ENCODE results near the gene GPATCH8.

DNA sequence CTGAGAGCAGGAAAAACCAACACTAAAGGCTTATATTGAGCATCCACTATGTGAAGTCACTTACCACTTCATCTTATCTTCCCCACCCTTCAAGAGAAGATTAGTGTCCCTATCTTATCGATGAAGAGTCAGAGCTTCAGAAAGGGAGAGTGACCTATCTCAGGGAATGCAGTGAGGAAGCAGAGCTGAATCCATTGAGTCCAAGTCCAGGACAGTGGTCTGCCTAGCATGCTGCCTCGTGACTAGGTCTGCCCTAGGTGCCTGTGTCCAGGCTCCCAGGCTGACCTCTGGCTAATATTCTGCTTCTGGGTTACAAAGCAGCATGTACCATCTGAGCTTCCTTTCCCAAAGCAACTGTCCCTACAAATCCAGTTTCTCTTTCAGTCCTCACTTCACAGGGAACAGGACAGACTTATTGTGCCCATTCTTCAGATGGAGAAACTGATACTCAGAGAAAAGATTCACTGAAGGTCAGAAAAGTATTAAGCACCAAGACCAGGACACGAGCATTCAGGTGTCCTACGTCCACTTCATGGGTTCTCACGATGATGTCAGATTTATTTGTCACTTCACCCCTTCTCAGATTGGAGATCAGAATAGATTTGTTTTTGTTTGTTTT is 40.8 kb upstream of the GPATCH8 start:
- TF ChIP-seq CTCF (conservative IDR thresholded peaks at IDR 0.05) (no peak), ZFX (IDR thresholded peaks at IDR 0.05) (no peak)
